ENCODE results near the gene PDZD4.

The PDZD4 gene

GRCh38 chrX:153867139-153867538 is 36.8 kb upstream of the PDZD4 start:
- DNase-seq = no peak

GRCh38 chrX:153866302-153867019 is 36.1 kb upstream of the PDZD4 start:
- no peak for DNase-seq

- no peak for DNase-seq
Observed at GRCh38 chrX:153865685-153866084, 35.3 kb upstream of the PDZD4 start.

GRCh38 chrX:153865321-153865580 is 34.9 kb upstream of the PDZD4 start:
- DNase-seq = no peak

GRCh38 chrX:153864561-153865320 is 34.4 kb upstream of the PDZD4 start:
- DNase-seq = no peak

- no peak for DNase-seq
Observed at GRCh38 chrX:153864101-153864500, 33.8 kb upstream of the PDZD4 start.

GRCh38 chrX:153863251-153863991 is 33.1 kb upstream of the PDZD4 start:
- DNase-seq = no peak

- DNase-seq = no peak
Observed at GRCh38 chrX:153862369-153863250, 32.3 kb upstream of the PDZD4 start.

- DNase-seq = peak; percentile 82
Observed at GRCh38 chrX:153861733-153862310, 31.5 kb upstream of the PDZD4 start.

- no peak for DNase-seq
Observed at GRCh38 chrX:153861151-153861550, 30.8 kb upstream of the PDZD4 start.

GRCh38 chrX:153857348-153857903 is 27.1 kb upstream of the PDZD4 start:
- DNase-seq = no peak

- no peak for DNase-seq
Observed at GRCh38 chrX:153854702-153855101, 24.4 kb upstream of the PDZD4 start.

- no peak for DNase-seq
Observed at GRCh38 chrX:153853902-153854267, 23.5 kb upstream of the PDZD4 start.

GRCh38 chrX:153853180-153853901 is 23.0 kb upstream of the PDZD4 start:
- DNase-seq = no peak

GRCh38 chrX:153851981-153852380 is 21.6 kb upstream of the PDZD4 start:
- no peak for DNase-seq

- no peak for DNase-seq
Observed at GRCh38 chrX:153848325-153848724, 18.0 kb upstream of the PDZD4 start.

GRCh38 chrX:153845842-153846241 is 15.5 kb upstream of the PDZD4 start:
- DNase-seq = no peak

GRCh38 chrX:153845195-153845594 is 14.9 kb upstream of the PDZD4 start:
- no peak for DNase-seq

- DNase-seq = no peak
Observed at GRCh38 chrX:153844509-153845082, 14.3 kb upstream of the PDZD4 start.

GRCh38 chrX:153836921-153837320 is 6.6 kb upstream of the PDZD4 start:
- DNase-seq = no peak

- DNase-seq = no peak
Observed at GRCh38 chrX:153832728-153833127, 2.4 kb upstream of the PDZD4 start.

All from DMS 273 treated with DMSO at 0.1 percent for 48 hours (cell line).